PC-3 (cell line): ENCODE measurements around the gene THOC5. TPM values are rescaled to one million over a fixed set of nuclear protein-coding genes. Genes with fewer than 3 reads are reported as not detected.

Source experiments
- ATAC-seq: fragments of 200-7000 bp; cut with Tn5 transposase; 2 replicates; pipeline ENCODE4 v1.9.1; 2020; ENCODE audit warnings: mild to moderate bottlenecking, moderate library complexity
- BruUV-seq: library from RNA; stranded (reverse); fragments of 400-500 nt; replicated peaks from 2 replicates; lab custom pipeline; 2021; lab: Mats Ljungman, UMichigan
- CTCF ChIA-PET: fragments of 300-600 bp; sonication (Branson Sonifier 250); formaldehyde crosslinking; loops from one replicate; lab custom pipeline; 2022; ENCODE audit warnings: antibody characterized with exemption; lab: Charles Lee
- POLR2A ChIA-PET: fragments of 300-600 bp; sonication (Branson Sonifier 250); formaldehyde crosslinking; loops from one replicate; lab custom pipeline; 2022; ENCODE audit warnings: antibody characterized with exemption; ENCODE audit not compliant: unreplicated experiment; lab: Charles Lee
- DNase-seq: peaks from one replicate; pipeline ENCODE4 v3.0.0-alpha.2; 2015
- H2AFZ ChIP-seq: fragments of 300-600 bp; sonication (generic); 2 replicates; pipeline ENCODE4 v1.6.0; 2016; ENCODE audit warnings: antibody characterized with exemption, low read length
- H3F3A ChIP-seq: fragments of 300-600 bp; sonication (generic); one replicate; pipeline ENCODE4 v1.6.0; 2017; ENCODE audit warnings: antibody characterized with exemption, low read length, control low read depth, mild to moderate bottlenecking; ENCODE audit not compliant: unreplicated experiment
- H3K27ac ChIP-seq: fragments of 300-600 bp; sonication (generic); 2 replicates; pipeline ENCODE4 v1.5.1; 2016; ENCODE audit warnings: mild to moderate bottlenecking, low read length
- H3K27me3 ChIP-seq: fragments of 300-600 bp; sonication (generic); 2 replicates; pipeline ENCODE4 v1.6.1; 2016; ENCODE audit warnings: low read length, mixed read lengths
- H3K36me3 ChIP-seq: fragments of 300-600 bp; sonication (generic); 2 replicates; pipeline ENCODE4 v1.6.1; 2016; ENCODE audit warnings: low read depth, mixed run types, low read length, mixed read lengths
- H3K4me1 ChIP-seq: fragments of 300-600 bp; sonication (generic); 2 replicates; pipeline ENCODE4 v1.5.1; 2016; ENCODE audit warnings: low read length; ENCODE audit not compliant: insufficient read depth
- H3K4me2 ChIP-seq: fragments of 300-600 bp; sonication (generic); 2 replicates; pipeline ENCODE4 v1.6.0; 2016; ENCODE audit warnings: low read length
- H3K4me3 ChIP-seq: fragments of 300-600 bp; sonication (generic); 2 replicates; pipeline ENCODE4 v1.5.1; 2016; ENCODE audit warnings: mild to moderate bottlenecking, low read length, mixed read lengths
- H3K79me2 ChIP-seq: fragments of 300-600 bp; sonication (generic); 2 replicates; pipeline ENCODE4 v1.6.1; 2017; ENCODE audit warnings: low read length, mixed read lengths
- H3K9ac ChIP-seq: fragments of 300-600 bp; sonication (generic); 2 replicates; pipeline ENCODE4 v1.6.0; 2016; ENCODE audit warnings: mild to moderate bottlenecking, low read length
- H3K9me2 ChIP-seq: fragments of 300-600 bp; sonication (generic); replicated peaks from 2 replicates; pipeline ENCODE4 v1.6.1; 2016; ENCODE audit warnings: mixed run types, low read length, mixed read lengths
- H3K9me3 ChIP-seq: fragments of 300-600 bp; sonication (generic); 2 replicates; pipeline ENCODE4 v1.6.1; 2016; ENCODE audit warnings: low read length, mixed read lengths
- H4K20me1 ChIP-seq: fragments of 300-600 bp; sonication (generic); 2 replicates; pipeline ENCODE4 v1.6.1; 2016; ENCODE audit warnings: low read length, mixed read lengths
- CTCF ChIP-seq: fragments of 300-600 bp; sonication (generic); conservative IDR thresholded peaks from 2 replicates; pipeline ENCODE4 v1.5.1; 2017; ENCODE audit warnings: antibody characterized with exemption, low read depth, mild to moderate bottlenecking, low read length
- EZH2 ChIP-seq: fragments of 300-600 bp; sonication (generic); IDR thresholded peaks from one replicate; pipeline ENCODE4 v1.6.1; 2017; ENCODE audit warnings: antibody characterized with exemption, mild to moderate bottlenecking, low read length; ENCODE audit not compliant: unreplicated experiment
- EZH2phosphoT487 ChIP-seq: fragments of 300-600 bp; sonication (generic); IDR thresholded peaks from 2 replicates; pipeline ENCODE4 v1.6.1; 2018; ENCODE audit warnings: mild to moderate bottlenecking, antibody characterized with exemption, low read length, borderline replicate concordance
- intact Hi-C: fragments of 100-400 bp; cut with micrococcal nuclease; formaldehyde crosslinking; loops from 2 replicates; pipeline ENCODE4 v1.9.0; 2023
- total RNA-seq: library from RNA; depleted of rRNA; stranded (reverse); fragments of >200 nt; gene quantifications from 2 replicates; pipeline ENCODE4 v1.2.3, GENCODE V29; 2014

Gene THOC5
- total RNA-seq, 1 experiment from 2014 or later: 33.9 TPM

- TF ChIP-seq CTCF (peak; percentile 55), EZH2phosphoT487 (no peak), EZH2 (no peak)
- ChIA-PET POLR2A (no interaction called here), CTCF (interaction anchor here (0.8 kb wide), 1 partner anchor 218 kb away, joined by 3 read pairs; the partner anchor contains the start of gene GAS2L1)
- no peak overlapping the region for H3K4me2 ChIP-seq
- ATAC-seq (peak; percentile 62), DNase-seq (peak; percentile 26)
- intact Hi-C loops: loop anchor here (1.0 kb wide), 1 partner anchor 129 kb away; no protein-coding TSS in a partner anchor
- no peak overlapping the region for H3K9ac ChIP-seq
- no peaks in the 10 kb centered on the region for H3K79me2 ChIP-seq
- no peaks in the 10 kb centered on the region for H3K9me3 ChIP-seq
- H2AFZ ChIP-seq: no peak overlapping the region
- no peaks in the 10 kb centered on the region for H3K27me3 ChIP-seq
- no peak overlapping the region for H3K4me3 ChIP-seq
- H3K27ac ChIP-seq: no peak overlapping the region
- peaks cover 30% of the 10 kb centered on the region for H3K36me3 ChIP-seq
- H4K20me1 ChIP-seq: no peaks in the 10 kb centered on the region
- no TSS peak for BruUV-seq
- H3K9me2 ChIP-seq: no peaks in the 10 kb centered on the region
- no peaks in the 10 kb centered on the region for H3K4me1 ChIP-seq
- no peaks in the 10 kb centered on the region for H3F3A ChIP-seq
Measured at GRCh38 chr22:29524442-29525191, 28.9 kb downstream of the THOC5 start.

- intact Hi-C loops: loop anchor here (1.0 kb wide), 1 partner anchor 128 kb away; no protein-coding TSS in a partner anchor
- Histone ChIP-seq H4K20me1 (no peaks in the 10 kb centered on the region), H3K4me3 (no peak overlapping the region), H3K9me2 (no peaks in the 10 kb centered on the region), H3K27ac (no peak overlapping the region), H3K79me2 (no peaks in the 10 kb centered on the region), H2AFZ (no peak overlapping the region), H3K4me1 (no peaks in the 10 kb centered on the region), H3F3A (no peaks in the 10 kb centered on the region), H3K27me3 (no peaks in the 10 kb centered on the region), H3K9ac (no peak overlapping the region), H3K9me3 (no peaks in the 10 kb centered on the region), H3K36me3 (peaks cover 36% of the 10 kb centered on the region), H3K4me2 (no peak overlapping the region)
- no TSS peak for BruUV-seq
- ATAC-seq (no peak), DNase-seq (no peak)
- ChIA-PET CTCF (interaction anchor here (0.8 kb wide), 1 partner anchor 217 kb away, joined by 3 read pairs; the partner anchor contains the start of gene GAS2L1), POLR2A (no interaction called here)
- TF ChIP-seq EZH2: no peak
- no peak for TF ChIP-seq EZH2phosphoT487
- no peak for TF ChIP-seq CTCF
Measured at GRCh38 chr22:29523761-29524160, 29.8 kb downstream of the THOC5 start.

GRCh38 chr22:29521526-29521925 is 32.0 kb downstream of the THOC5 start:
- DNase-seq: no peak
- H3K36me3 ChIP-seq: peaks cover 46% of the 10 kb centered on the region
- no peak overlapping the region for H3K4me3 ChIP-seq
- no peaks in the 10 kb centered on the region for H3K9me2 ChIP-seq
- TF ChIP-seq EZH2phosphoT487 (no peak), EZH2 (no peak), CTCF (no peak)
- no peak overlapping the region for H2AFZ ChIP-seq
- no peaks in the 10 kb centered on the region for H3K4me1 ChIP-seq
- no peak overlapping the region for H3K27ac ChIP-seq
- no peak overlapping the region for H3K4me2 ChIP-seq
- H4K20me1 ChIP-seq: no peaks in the 10 kb centered on the region
- ChIA-PET CTCF (no interaction called here), POLR2A (no interaction called here)
- intact Hi-C loops: no loop called here
- no peaks in the 10 kb centered on the region for H3K79me2 ChIP-seq
- BruUV-seq: no TSS peak
- H3K9ac ChIP-seq: no peak overlapping the region
- no peaks in the 10 kb centered on the region for H3F3A ChIP-seq
- H3K9me3 ChIP-seq: no peaks in the 10 kb centered on the region
- no peak for ATAC-seq
- H3K27me3 ChIP-seq: no peaks in the 10 kb centered on the region
